ENCODE results near the gene RIPOR1.

RIPOR1 gene

GRCh38 chr16:67516296-67517154 is 12.1 kb upstream of the RIPOR1 start:
- H3K27me3 ChIP-seq (ENCODE audit: insufficient read depth, low read depth, severe bottlenecking), result no peaks in the 10 kb centered on the region
- no peak overlapping the region for H3K27ac ChIP-seq
- TF ChIP-seq CTCF (IDR thresholded peaks at IDR 0.05; ENCODE audit: low read depth, low read length), result no peak
- no peak for DNase-seq
- H3K36me3 ChIP-seq, result no peaks in the 10 kb centered on the region
- H3K4me3 ChIP-seq (ENCODE audit: low read depth, low read length), result no peak overlapping the region
- no peaks in the 10 kb centered on the region for H3K9me3 ChIP-seq (ENCODE audit: severe bottlenecking)

DNA sequence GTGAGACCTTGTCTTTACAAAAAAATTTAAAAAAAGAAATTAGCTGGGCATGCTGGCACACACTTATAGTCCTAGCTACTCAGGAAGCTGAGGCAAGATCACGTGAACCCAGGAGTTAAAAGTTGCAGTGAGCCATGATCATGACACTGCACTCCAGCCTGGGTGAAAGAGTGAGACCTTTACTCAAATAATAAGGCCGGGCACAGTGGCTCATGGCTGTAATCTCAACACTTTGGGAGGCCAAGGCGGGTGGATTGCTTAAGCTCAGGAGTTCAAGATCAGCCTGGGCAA is 11.5 kb upstream of the RIPOR1 start:
- no peak for TF ChIP-seq CTCF (IDR thresholded peaks at IDR 0.05; ENCODE audit: low read depth, low read length)
- H3K27me3 ChIP-seq (ENCODE audit: insufficient read depth, low read depth, severe bottlenecking), result no peaks in the 10 kb centered on the region
- DNase-seq, result no peak
- H3K27ac ChIP-seq, result no peak overlapping the region
- H3K36me3 ChIP-seq, result no peaks in the 10 kb centered on the region
- H3K4me3 ChIP-seq (ENCODE audit: low read depth, low read length), result no peak overlapping the region
- no peaks in the 10 kb centered on the region for H3K9me3 ChIP-seq (ENCODE audit: severe bottlenecking)

DNA sequence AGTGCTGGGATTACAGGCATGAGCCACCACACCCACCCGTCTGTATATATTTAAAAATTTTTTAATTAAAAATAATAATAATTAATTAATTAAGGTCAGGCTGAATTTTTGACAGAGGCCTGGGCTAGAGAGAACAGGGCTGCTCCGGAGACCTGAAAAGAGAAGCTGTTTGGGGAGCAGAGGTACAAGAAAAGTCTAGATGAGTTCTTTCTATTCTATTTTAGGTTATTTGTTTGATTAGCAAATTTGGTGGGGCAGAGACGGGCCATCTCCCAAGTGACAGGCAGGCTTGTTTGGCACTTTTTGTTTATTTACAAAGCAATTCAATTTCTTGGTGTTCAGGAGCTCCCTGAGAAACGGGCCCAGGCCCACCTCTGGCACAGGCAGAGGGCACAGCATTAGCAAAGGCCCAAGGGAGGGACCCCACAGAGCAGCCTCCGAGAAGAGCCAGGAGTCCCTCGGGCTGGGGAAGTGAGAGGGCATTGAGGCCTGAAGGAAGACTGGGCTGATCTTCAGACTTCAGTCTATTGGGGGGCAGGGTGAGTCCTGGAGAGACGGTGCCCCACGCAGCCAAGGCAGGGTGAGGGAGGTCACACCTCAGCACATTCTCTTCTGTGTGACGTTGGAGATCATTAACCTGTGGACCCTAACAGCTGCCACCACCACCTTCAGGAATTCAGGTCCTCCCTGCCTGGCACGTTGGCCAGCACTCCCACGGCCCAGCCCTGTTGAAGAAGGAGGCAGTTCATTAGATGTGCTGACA is 10.8 kb upstream of the RIPOR1 start:
- Histone ChIP-seq H3K4me3 (ENCODE audit: low read depth, low read length) (no peak overlapping the region), H3K27me3 (ENCODE audit: insufficient read depth, low read depth, severe bottlenecking) (no peaks in the 10 kb centered on the region), H3K36me3 (no peaks in the 10 kb centered on the region), H3K27ac (no peak overlapping the region), H3K9me3 (ENCODE audit: severe bottlenecking) (no peaks in the 10 kb centered on the region)
- TF ChIP-seq CTCF (IDR thresholded peaks at IDR 0.05; ENCODE audit: low read depth, low read length), result no peak
- DNase-seq, result no peak

GRCh38 chr16:67518676-67519075 is 10.0 kb upstream of the RIPOR1 start:
- Histone ChIP-seq H3K9me3 (ENCODE audit: severe bottlenecking) (no peaks in the 10 kb centered on the region), H3K4me3 (ENCODE audit: low read depth, low read length) (no peak overlapping the region), H3K36me3 (no peaks in the 10 kb centered on the region), H3K27me3 (ENCODE audit: insufficient read depth, low read depth, severe bottlenecking) (no peaks in the 10 kb centered on the region), H3K27ac (no peak overlapping the region)
- TF ChIP-seq CTCF (IDR thresholded peaks at IDR 0.05; ENCODE audit: low read depth, low read length), result no peak
- DNase-seq, result no peak

GRCh38 chr16:67519242-67519641 is 9.4 kb upstream of the RIPOR1 start:
- H3K4me3 ChIP-seq (ENCODE audit: low read depth, low read length), result no peak overlapping the region

More at GRCh38 chr16:67519242-67519641, 9.4 kb upstream of the RIPOR1 start:
- H3K27me3 ChIP-seq (ENCODE audit: insufficient read depth, low read depth, severe bottlenecking), result no peaks in the 10 kb centered on the region
- no peaks in the 10 kb centered on the region for H3K9me3 ChIP-seq (ENCODE audit: severe bottlenecking)
- no peak for TF ChIP-seq CTCF (IDR thresholded peaks at IDR 0.05; ENCODE audit: low read depth, low read length)
- no peak for DNase-seq
- no peak overlapping the region for H3K27ac ChIP-seq
- H3K36me3 ChIP-seq, result no peaks in the 10 kb centered on the region
